ENCODE measurements around the gene ARHGAP30.

The ARHGAP30 gene

GRCh38 chr1:161046605-161047228 is 23.0 kb downstream of the ARHGAP30 start:
- DNase-seq (ENCODE audit: low read depth) = no peak
- H3K4me3 ChIP-seq (ENCODE audit: low read length) = peak overlapping the region; percentile 95
- no peak for TF ChIP-seq CTCF (conservative IDR thresholded peaks at IDR 0.05; ENCODE audit: low read depth, low read length)

- no peak for TF ChIP-seq CTCF (conservative IDR thresholded peaks at IDR 0.05; ENCODE audit: low read depth, low read length)
- peak within 1 kb of the TSS; percentile 95 for H3K4me3 ChIP-seq (ENCODE audit: low read length)
- peak; percentile 84 for DNase-seq (ENCODE audit: low read depth)
Observed at GRCh38 chr1:161045736-161046604, 23.7 kb downstream of the ARHGAP30 start, which contains the start of gene USF1. USF1 (minus strand) TSS chr1:161045977; CDS start chr1:161043275, 2,702 bp downstream.

GRCh38 chr1:161044908-161045735 is 24.6 kb downstream of the ARHGAP30 start:
- no peak for TF ChIP-seq CTCF (conservative IDR thresholded peaks at IDR 0.05; ENCODE audit: low read depth, low read length)
- DNase-seq (ENCODE audit: low read depth) = peak; percentile 11
- H3K4me3 ChIP-seq (ENCODE audit: low read length) = peak overlapping the region; percentile 95

GRCh38 chr1:161044535-161044907 is 25.2 kb downstream of the ARHGAP30 start:
- no peak for TF ChIP-seq CTCF (conservative IDR thresholded peaks at IDR 0.05; ENCODE audit: low read depth, low read length)
- DNase-seq (ENCODE audit: low read depth) = no peak
- H3K4me3 ChIP-seq (ENCODE audit: low read length) = peak overlapping the region; percentile 95

- DNase-seq (ENCODE audit: low read depth) = no peak
- no peak for TF ChIP-seq CTCF (conservative IDR thresholded peaks at IDR 0.05; ENCODE audit: low read depth, low read length)
- no peak overlapping the region for H3K4me3 ChIP-seq (ENCODE audit: low read length)
Observed at GRCh38 chr1:161039546-161039945, 30.1 kb downstream of the ARHGAP30 start.

- no peak for DNase-seq (ENCODE audit: low read depth)
- peak overlapping the region; percentile 80 for H3K4me3 ChIP-seq (ENCODE audit: low read length)
- TF ChIP-seq CTCF (conservative IDR thresholded peaks at IDR 0.05; ENCODE audit: low read depth, low read length) = no peak
Observed at GRCh38 chr1:161039154-161039545, 30.5 kb downstream of the ARHGAP30 start.

All from retinal pigment epithelial cell (primary cell).